Measurements from ENCODE around the gene GSDMA.
"Not testable (repeated sequence)": the region's sequence is repeated elsewhere in the genome, so short reads cannot be mapped to it uniquely, and the experiment has no call there.

The GSDMA gene

GRCh38 chr17:39981766-39982375, 19.1 kb downstream of the GSDMA start:
- Histone ChIP-seq H3K4me3 (ENCODE audit: low read length) (peak overlapping the region; percentile 71), H3K27ac (ENCODE audit: low read length) (no peak overlapping the region), H3K9me3 (ENCODE audit: insufficient read depth, low read depth, low read length) (no peaks in the 10 kb centered on the region), H3K27me3 (ENCODE audit: insufficient read depth, low read length) (no peaks in the 10 kb centered on the region; the same call in 1 of the 2 replicates), H3K9ac (ENCODE audit: low read depth, low read length) (peak overlapping the region; percentile 73), H3K36me3 (ENCODE audit: insufficient read depth, low read depth, low read length) (peaks cover 36% of the 10 kb centered on the region), H3K4me1 (ENCODE audit: insufficient read depth, low read length) (peaks cover 13% of the 10 kb centered on the region; the same call in 1 of the 2 replicates)

GRCh38 chr17:39988206-39988810, 25.5 kb downstream of the GSDMA start:
- no peak overlapping the region for H3K9ac ChIP-seq (ENCODE audit: low read depth, low read length)
- H3K9me3 ChIP-seq (ENCODE audit: insufficient read depth, low read depth, low read length): no peaks in the 10 kb centered on the region
- no peaks in the 10 kb centered on the region for H3K4me1 ChIP-seq (ENCODE audit: insufficient read depth, low read length)
- no peak overlapping the region for H3K4me3 ChIP-seq (ENCODE audit: low read length)
- peaks cover 98% of the 10 kb centered on the region for H3K36me3 ChIP-seq (ENCODE audit: insufficient read depth, low read depth, low read length)
- H3K27ac ChIP-seq (ENCODE audit: low read length): no peak overlapping the region
- H3K27me3 ChIP-seq (ENCODE audit: insufficient read depth, low read length): no peaks in the 10 kb centered on the region

GRCh38 chr17:39994448-39994847, 31.6 kb downstream of the GSDMA start:
- Histone ChIP-seq H3K9ac (ENCODE audit: low read depth, low read length) (no peak overlapping the region), H3K36me3 (ENCODE audit: insufficient read depth, low read depth, low read length) (peaks cover 86% of the 10 kb centered on the region), H3K27me3 (ENCODE audit: insufficient read depth, low read length) (no peaks in the 10 kb centered on the region), H3K4me1 (ENCODE audit: insufficient read depth, low read length) (no peaks in the 10 kb centered on the region), H3K9me3 (ENCODE audit: insufficient read depth, low read depth, low read length) (no peaks in the 10 kb centered on the region), H3K27ac (ENCODE audit: low read length) (no peak overlapping the region), H3K4me3 (ENCODE audit: low read length) (no peak overlapping the region)

- Histone ChIP-seq H3K9me3 (ENCODE audit: insufficient read depth, low read depth, low read length) (no peaks in the 10 kb centered on the region), H3K4me1 (ENCODE audit: insufficient read depth, low read length) (no peaks in the 10 kb centered on the region), H3K36me3 (ENCODE audit: insufficient read depth, low read depth, low read length) (peaks cover 77% of the 10 kb centered on the region), H3K27me3 (ENCODE audit: insufficient read depth, low read length) (no peaks in the 10 kb centered on the region), H3K4me3 (ENCODE audit: low read length) (no peak overlapping the region), H3K9ac (ENCODE audit: low read depth, low read length) (no peak overlapping the region), H3K27ac (ENCODE audit: low read length) (no peak overlapping the region)
Measured at GRCh38 chr17:39995438-39995837, 32.6 kb downstream of the GSDMA start.

- H3K27ac ChIP-seq (ENCODE audit: low read length): no peak overlapping the region
- no peaks in the 10 kb centered on the region for H3K4me1 ChIP-seq (ENCODE audit: insufficient read depth, low read length)
- no peaks in the 10 kb centered on the region for H3K9me3 ChIP-seq (ENCODE audit: insufficient read depth, low read depth, low read length)
- H3K27me3 ChIP-seq (ENCODE audit: insufficient read depth, low read length): no peaks in the 10 kb centered on the region
- H3K9ac ChIP-seq (ENCODE audit: low read depth, low read length): no peak overlapping the region
- peaks cover 69% of the 10 kb centered on the region for H3K36me3 ChIP-seq (ENCODE audit: insufficient read depth, low read depth, low read length)
- no peak overlapping the region for H3K4me3 ChIP-seq (ENCODE audit: low read length)
Measured at GRCh38 chr17:39996162-39996561, 33.4 kb downstream of the GSDMA start.

GRCh38 chr17:39996800-39997199, 34.0 kb downstream of the GSDMA start:
- H3K27ac ChIP-seq (ENCODE audit: low read length): no peak overlapping the region
- no peaks in the 10 kb centered on the region for H3K27me3 ChIP-seq (ENCODE audit: insufficient read depth, low read length)
- no peak overlapping the region for H3K4me3 ChIP-seq (ENCODE audit: low read length)
- no peaks in the 10 kb centered on the region for H3K4me1 ChIP-seq (ENCODE audit: insufficient read depth, low read length)
- no peaks in the 10 kb centered on the region for H3K9me3 ChIP-seq (ENCODE audit: insufficient read depth, low read depth, low read length)
- no peak overlapping the region for H3K9ac ChIP-seq (ENCODE audit: low read depth, low read length)
- H3K36me3 ChIP-seq (ENCODE audit: insufficient read depth, low read depth, low read length): peaks cover 63% of the 10 kb centered on the region

- Histone ChIP-seq H3K36me3 (ENCODE audit: insufficient read depth, low read depth, low read length) (peaks cover 55% of the 10 kb centered on the region), H3K4me1 (ENCODE audit: insufficient read depth, low read length) (no peaks in the 10 kb centered on the region), H3K27ac (ENCODE audit: low read length) (no peak overlapping the region), H3K9me3 (ENCODE audit: insufficient read depth, low read depth, low read length) (no peaks in the 10 kb centered on the region), H3K4me3 (ENCODE audit: low read length) (no peak overlapping the region), H3K27me3 (ENCODE audit: insufficient read depth, low read length) (no peaks in the 10 kb centered on the region), H3K9ac (ENCODE audit: low read depth, low read length) (no peak overlapping the region)
Measured at GRCh38 chr17:39997543-39997942, 34.7 kb downstream of the GSDMA start.

- H3K4me3 ChIP-seq (ENCODE audit: low read length): no peak overlapping the region
- no peaks in the 10 kb centered on the region for H3K27me3 ChIP-seq (ENCODE audit: insufficient read depth, low read length)
- H3K4me1 ChIP-seq (ENCODE audit: insufficient read depth, low read length): no peaks in the 10 kb centered on the region
- H3K9ac ChIP-seq (ENCODE audit: low read depth, low read length): no peak overlapping the region
- H3K27ac ChIP-seq (ENCODE audit: low read length): no peak overlapping the region
- no peaks in the 10 kb centered on the region for H3K9me3 ChIP-seq (ENCODE audit: insufficient read depth, low read depth, low read length)
- peaks cover 40% of the 10 kb centered on the region for H3K36me3 ChIP-seq (ENCODE audit: insufficient read depth, low read depth, low read length)
Measured at GRCh38 chr17:39999067-39999466, 36.3 kb downstream of the GSDMA start.

GRCh38 chr17:40000161-40000560, 37.4 kb downstream of the GSDMA start:
- peaks cover 29% of the 10 kb centered on the region for H3K36me3 ChIP-seq (ENCODE audit: insufficient read depth, low read depth, low read length)
- H3K4me1 ChIP-seq (ENCODE audit: insufficient read depth, low read length): no peaks in the 10 kb centered on the region
- H3K9ac ChIP-seq (ENCODE audit: low read depth, low read length): no peak overlapping the region
- no peaks in the 10 kb centered on the region for H3K9me3 ChIP-seq (ENCODE audit: insufficient read depth, low read depth, low read length)
- H3K4me3 ChIP-seq (ENCODE audit: low read length): no peak overlapping the region
- no peak overlapping the region for H3K27ac ChIP-seq (ENCODE audit: low read length)
- H3K27me3 ChIP-seq (ENCODE audit: insufficient read depth, low read length): no peaks in the 10 kb centered on the region

GRCh38 chr17:40001335-40001734, 38.5 kb downstream of the GSDMA start:
- not testable (repeated sequence) for H3K4me1 ChIP-seq (ENCODE audit: insufficient read depth, low read length); H3K9me3 ChIP-seq (ENCODE audit: insufficient read depth, low read depth, low read length); H3K9ac ChIP-seq (ENCODE audit: low read depth, low read length); H3K27me3 ChIP-seq (ENCODE audit: insufficient read depth, low read length); H3K27ac ChIP-seq (ENCODE audit: low read length); H3K4me3 ChIP-seq (ENCODE audit: low read length)
- H3K36me3 ChIP-seq (ENCODE audit: insufficient read depth, low read depth, low read length): peaks cover 18% of the 10 kb centered on the region

GRCh38 chr17:40004072-40004471, 41.3 kb downstream of the GSDMA start:
- H3K27me3 ChIP-seq (ENCODE audit: insufficient read depth, low read length): no peaks in the 10 kb centered on the region
- H3K9me3 ChIP-seq (ENCODE audit: insufficient read depth, low read depth, low read length): no peaks in the 10 kb centered on the region
- H3K9ac ChIP-seq (ENCODE audit: low read depth, low read length): no peak overlapping the region
- H3K4me3 ChIP-seq (ENCODE audit: low read length): no peak overlapping the region
- H3K36me3 ChIP-seq (ENCODE audit: insufficient read depth, low read depth, low read length): no peaks in the 10 kb centered on the region
- no peaks in the 10 kb centered on the region for H3K4me1 ChIP-seq (ENCODE audit: insufficient read depth, low read length)
- H3K27ac ChIP-seq (ENCODE audit: low read length): no peak overlapping the region

- Histone ChIP-seq H3K4me3 (ENCODE audit: low read length) (no peak overlapping the region), H3K36me3 (ENCODE audit: insufficient read depth, low read depth, low read length) (no peaks in the 10 kb centered on the region), H3K27me3 (ENCODE audit: insufficient read depth, low read length) (no peaks in the 10 kb centered on the region), H3K9ac (ENCODE audit: low read depth, low read length) (no peak overlapping the region), H3K9me3 (ENCODE audit: insufficient read depth, low read depth, low read length) (no peaks in the 10 kb centered on the region), H3K27ac (ENCODE audit: low read length) (no peak overlapping the region), H3K4me1 (ENCODE audit: insufficient read depth, low read length) (no peaks in the 10 kb centered on the region)
Measured at GRCh38 chr17:40004712-40005111, 41.9 kb downstream of the GSDMA start.

Data from iPS-20b (cell line).